GM10266 (cell line): ENCODE data around the gene LSM7.

Source experiments
- DNase-seq: peaks from one replicate; pipeline ENCODE4 v3.0.0; 2012; ENCODE audit errors: extremely low spot score
- TF ChIP-seq, protein P1 (sequence below): IDR thresholded peaks from 2 replicates; pipeline ENCODE4 v1.5.1; 2012; ENCODE audit warnings: mild to moderate bottlenecking, low read depth; ENCODE audit not compliant: control insufficient read depth, insufficient read depth; ENCODE audit errors: missing control alignments

The LSM7 gene

DNA sequence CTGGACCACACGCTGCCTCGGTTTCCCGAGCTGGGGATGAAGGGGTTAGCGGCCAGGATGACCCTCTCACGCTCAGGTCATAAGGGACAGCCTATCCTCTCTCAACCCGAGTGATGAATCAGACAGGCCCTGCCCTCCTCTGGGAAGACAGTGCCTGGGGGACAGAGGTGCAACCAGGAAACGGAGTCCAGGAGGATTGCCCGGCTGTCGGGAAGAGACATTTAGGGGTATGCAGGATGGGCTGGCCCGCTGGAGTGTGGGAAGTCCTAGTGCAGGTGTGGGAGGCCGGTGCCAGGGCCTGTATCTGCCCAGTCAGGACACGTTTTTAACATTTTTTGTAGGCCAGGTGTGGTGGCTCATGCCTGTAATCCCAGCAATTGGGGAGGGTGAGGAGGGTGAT lies 8.3 kb downstream of the LSM7 start:
- TF ChIP-seq, protein P1, sequence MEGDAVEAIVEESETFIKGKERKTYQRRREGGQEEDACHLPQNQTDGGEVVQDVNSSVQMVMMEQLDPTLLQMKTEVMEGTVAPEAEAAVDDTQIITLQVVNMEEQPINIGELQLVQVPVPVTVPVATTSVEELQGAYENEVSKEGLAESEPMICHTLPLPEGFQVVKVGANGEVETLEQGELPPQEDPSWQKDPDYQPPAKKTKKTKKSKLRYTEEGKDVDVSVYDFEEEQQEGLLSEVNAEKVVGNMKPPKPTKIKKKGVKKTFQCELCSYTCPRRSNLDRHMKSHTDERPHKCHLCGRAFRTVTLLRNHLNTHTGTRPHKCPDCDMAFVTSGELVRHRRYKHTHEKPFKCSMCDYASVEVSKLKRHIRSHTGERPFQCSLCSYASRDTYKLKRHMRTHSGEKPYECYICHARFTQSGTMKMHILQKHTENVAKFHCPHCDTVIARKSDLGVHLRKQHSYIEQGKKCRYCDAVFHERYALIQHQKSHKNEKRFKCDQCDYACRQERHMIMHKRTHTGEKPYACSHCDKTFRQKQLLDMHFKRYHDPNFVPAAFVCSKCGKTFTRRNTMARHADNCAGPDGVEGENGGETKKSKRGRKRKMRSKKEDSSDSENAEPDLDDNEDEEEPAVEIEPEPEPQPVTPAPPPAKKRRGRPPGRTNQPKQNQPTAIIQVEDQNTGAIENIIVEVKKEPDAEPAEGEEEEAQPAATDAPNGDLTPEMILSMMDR, result no peak
- DNase-seq, result no peak

DNA sequence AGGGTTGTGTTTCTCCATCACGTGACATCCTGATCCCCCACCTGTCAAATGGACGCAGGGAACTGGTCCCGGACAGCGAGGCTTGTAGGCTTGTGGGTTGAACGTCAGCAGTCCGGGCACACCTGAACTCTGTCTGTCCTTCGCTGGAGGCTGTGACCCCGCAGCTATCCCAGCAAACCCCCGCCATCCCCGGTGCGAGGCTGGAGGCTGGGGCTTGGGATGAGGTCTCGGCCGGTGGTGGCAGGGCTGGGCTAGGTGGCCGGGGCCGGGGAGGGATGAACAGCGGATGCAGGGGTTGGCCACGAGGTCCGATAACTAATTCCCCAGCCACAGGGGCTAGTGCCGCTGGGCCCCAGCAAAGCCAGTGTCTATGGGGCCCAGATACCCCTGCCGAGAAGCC lies 8.8 kb downstream of the LSM7 start:
- no peak for DNase-seq
- TF ChIP-seq, protein P1, result no peak

DNA sequence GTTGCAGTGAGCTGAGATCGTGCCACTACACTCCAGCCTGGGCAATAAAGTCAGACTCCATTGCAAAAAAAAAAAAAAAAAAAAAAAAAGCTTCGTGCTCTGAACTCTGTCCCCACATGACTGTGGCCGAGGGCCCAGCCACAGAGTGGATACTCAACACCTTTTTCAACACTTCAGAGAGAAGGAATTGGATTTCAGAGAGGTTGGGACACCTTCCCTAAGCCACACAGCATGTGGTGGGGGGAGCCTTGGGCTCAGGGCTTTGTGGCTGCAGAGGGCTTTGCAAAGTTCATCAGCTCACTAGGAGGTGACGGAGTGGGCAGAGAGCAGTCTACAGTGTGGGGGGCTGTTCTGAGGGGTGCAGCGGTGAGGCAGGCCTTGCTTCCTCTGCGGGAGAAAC lies 9.5 kb downstream of the LSM7 start:
- DNase-seq, result no peak
- TF ChIP-seq, protein P1, result no peak

DNA sequence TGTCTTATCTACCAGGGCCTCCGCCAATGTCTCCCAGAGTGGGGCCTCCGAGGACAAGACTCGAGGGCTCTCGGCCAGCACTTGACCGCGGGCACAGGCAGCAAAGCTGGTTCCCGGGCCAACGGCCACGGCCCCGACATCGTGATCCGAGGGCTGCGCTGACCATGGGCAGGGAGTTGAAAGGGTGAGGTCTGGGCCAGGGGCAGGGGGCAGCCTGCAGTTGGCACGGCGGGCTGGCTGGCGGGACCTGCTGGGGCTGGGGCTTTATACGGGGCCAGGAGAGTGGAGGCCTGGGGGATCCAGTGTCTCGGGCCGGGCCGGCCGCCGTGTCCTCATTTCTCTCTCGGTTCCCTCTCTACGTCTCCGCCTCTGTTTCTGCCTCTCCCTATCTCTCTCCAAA lies 10.6 kb downstream of the LSM7 start:
- TF ChIP-seq, protein P1, result no peak
- no peak for DNase-seq

DNA sequence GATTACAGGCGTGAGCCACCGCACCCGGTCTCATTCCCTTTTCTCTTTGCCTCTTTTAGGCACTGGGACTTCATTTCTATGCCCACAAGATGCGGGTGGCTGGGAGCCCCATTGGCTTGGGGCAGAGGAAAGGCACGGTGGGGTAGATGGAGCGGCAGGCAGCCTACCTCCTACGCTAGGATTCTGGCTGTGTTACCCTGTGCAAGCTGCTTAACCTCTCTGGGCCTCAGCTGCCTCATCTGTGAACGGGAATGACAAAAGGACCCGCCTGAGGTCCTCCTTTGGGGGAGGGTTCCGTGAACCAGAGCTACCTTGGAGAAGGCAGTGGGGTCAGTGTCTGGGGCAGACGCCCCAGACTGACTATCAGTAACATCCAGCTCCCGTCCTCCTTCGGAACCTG lies 11.1 kb downstream of the LSM7 start:
- TF ChIP-seq, protein P1, result no peak
- no peak for DNase-seq

DNA sequence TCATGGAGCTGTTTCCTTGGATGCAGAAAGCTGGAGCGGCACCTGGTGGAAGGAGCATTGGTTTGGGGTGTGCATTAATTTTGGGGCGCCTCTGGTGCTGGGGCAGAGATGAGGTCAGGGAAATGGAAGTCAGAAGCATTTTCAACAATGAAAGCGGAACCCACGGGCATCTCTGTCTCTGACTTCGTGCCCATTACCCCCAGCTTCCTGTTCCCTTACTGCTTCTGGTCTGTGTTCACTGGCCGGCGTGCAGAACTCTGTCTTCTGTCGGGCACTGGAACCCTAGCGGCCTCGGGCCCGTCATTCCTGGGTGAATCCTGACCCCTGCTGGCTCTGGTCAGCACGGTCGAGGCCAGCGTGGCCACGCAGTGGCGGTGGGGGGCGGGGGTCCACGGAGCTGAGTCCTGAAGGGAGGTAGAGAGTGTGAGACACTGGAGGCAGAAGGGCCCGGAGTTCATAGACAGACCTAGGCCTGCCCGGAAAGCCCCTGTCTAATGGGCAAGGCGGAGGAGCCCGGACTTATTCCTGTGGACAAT lies 12.5 kb downstream of the LSM7 start:
- no peak for DNase-seq

DNA sequence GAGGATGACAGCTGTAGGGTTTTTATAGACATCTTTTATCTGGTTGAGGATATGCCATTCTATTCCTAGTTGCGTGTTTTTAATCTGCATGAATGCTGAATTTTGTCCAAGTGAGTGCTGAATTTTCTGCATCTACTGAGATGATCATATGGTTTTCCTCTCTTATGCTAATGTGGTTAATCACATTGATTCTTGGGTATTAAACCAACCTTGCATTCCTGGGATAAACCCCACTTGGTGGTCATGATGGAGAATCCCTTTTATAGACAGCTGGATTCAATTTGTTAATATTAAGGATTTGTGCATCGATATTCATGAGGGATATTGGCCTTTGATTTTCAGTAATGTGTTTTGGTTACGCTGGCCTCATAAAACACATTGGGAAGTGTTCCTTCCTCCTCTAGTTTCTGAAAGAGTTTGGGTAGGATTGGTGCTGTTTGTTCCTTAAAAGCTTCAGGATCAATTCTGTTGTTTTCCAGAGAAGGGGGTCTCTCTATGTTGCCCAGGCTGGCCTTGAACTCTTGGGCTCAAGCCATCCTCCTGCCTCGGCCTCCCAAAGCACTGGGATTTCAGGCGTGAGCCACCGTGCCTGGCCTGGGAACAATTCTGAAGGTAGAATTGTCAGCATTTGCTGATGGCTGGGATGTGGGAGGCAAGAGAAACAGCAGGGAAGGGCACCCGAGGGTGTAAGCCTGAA lies 13.1 kb downstream of the LSM7 start:
- TF ChIP-seq, protein P1, result no peak
- no peak for DNase-seq

More for the DNA sequence above, 12.5 kb downstream of the LSM7 start:
- TF ChIP-seq, protein P1, result peak; percentile 62
